ENCODE results near the gene ORAI1. TPM values are rescaled to one million over a fixed set of nuclear protein-coding genes. Genes with fewer than 3 reads are reported as not detected.

ORAI1 gene
- total and polyA plus RNA-seq, 2 experiments from 2014 or later: 4.9 to 14.2 TPM

- Histone ChIP-seq H3K9me3 (ENCODE audit: low read depth) (no peaks in the 10 kb centered on the region), H3K9me2 (ENCODE audit: insufficient read depth) (no peaks in the 10 kb centered on the region), H3K79me2 (ENCODE audit: insufficient read depth) (no peaks in the 10 kb centered on the region), H3K4me3 (peak overlapping the region; percentile 71), H3K27me3 (replicated peaks; ENCODE audit: insufficient read depth) (no peaks in the 10 kb centered on the region), H3K4me2 (ENCODE audit: unreplicated experiment) (peak overlapping the region; percentile 77), H3F3A (ENCODE audit: insufficient read depth) (peaks cover 14% of the 10 kb centered on the region), H3K36me3 (ENCODE audit: low read depth) (no peaks in the 10 kb centered on the region), H4K20me1 (ENCODE audit: insufficient read depth) (no peaks in the 10 kb centered on the region), H3K9ac (peak overlapping the region; percentile 83), H3K27ac (peak overlapping the region; percentile 81), H3K4me1 (ENCODE audit: insufficient read depth) (peaks cover 10% of the 10 kb centered on the region), H2AFZ (peak overlapping the region; percentile 94)
- DNase-seq: peak; percentile 88
- in situ Hi-C loops (cut with MboI): no loop called here
- WGBS, 2 experiments (ENCODE audit: low coverage in 1 of 2, low lambda C conversion rate in 2 of 2, missing lambda C conversion rate in 2 of 2): 3% methylated on average over 10 of the region's 10 CpGs
- no peak for TF ChIP-seq EZH2phosphoT487 (IDR thresholded peaks at IDR 0.05; ENCODE audit: insufficient read depth, low read depth)
- no peak for TF ChIP-seq EZH2 (IDR thresholded peaks at IDR 0.05; ENCODE audit: insufficient read depth, poor library complexity, severe bottlenecking)
These were observed 35.7 kb upstream of the ORAI1 start for GRCh38 chr12:121590476-121591143.

- 69 to 71% methylated on average over 4 of the region's 4 CpGs for WGBS, 2 experiments (ENCODE audit: low coverage in 1 of 2, low lambda C conversion rate in 2 of 2, missing lambda C conversion rate in 2 of 2)
- DNase-seq: no peak
- Histone ChIP-seq H3K9ac (no peak overlapping the region), H3K4me1 (ENCODE audit: insufficient read depth) (peaks cover 10% of the 10 kb centered on the region), H3K4me3 (no peak overlapping the region), H4K20me1 (ENCODE audit: insufficient read depth) (no peaks in the 10 kb centered on the region), H2AFZ (no peak overlapping the region), H3K9me3 (ENCODE audit: low read depth) (no peaks in the 10 kb centered on the region), H3K9me2 (ENCODE audit: insufficient read depth) (no peaks in the 10 kb centered on the region), H3K27me3 (replicated peaks; ENCODE audit: insufficient read depth) (no peaks in the 10 kb centered on the region), H3K79me2 (ENCODE audit: insufficient read depth) (no peaks in the 10 kb centered on the region), H3K36me3 (ENCODE audit: low read depth) (no peaks in the 10 kb centered on the region), H3K27ac (no peak overlapping the region), H3F3A (ENCODE audit: insufficient read depth) (peaks cover 14% of the 10 kb centered on the region), H3K4me2 (ENCODE audit: unreplicated experiment) (no peak overlapping the region)
- in situ Hi-C loops (cut with MboI): no loop called here
- TF ChIP-seq EZH2 (IDR thresholded peaks at IDR 0.05; ENCODE audit: insufficient read depth, poor library complexity, severe bottlenecking) (no peak), EZH2phosphoT487 (IDR thresholded peaks at IDR 0.05; ENCODE audit: insufficient read depth, low read depth) (no peak)
These were observed 34.0 kb upstream of the ORAI1 start for GRCh38 chr12:121592320-121592719.

- DNase-seq: no peak
- TF ChIP-seq EZH2 (IDR thresholded peaks at IDR 0.05; ENCODE audit: insufficient read depth, poor library complexity, severe bottlenecking) (no peak), EZH2phosphoT487 (IDR thresholded peaks at IDR 0.05; ENCODE audit: insufficient read depth, low read depth) (no peak)
- Histone ChIP-seq H3F3A (ENCODE audit: insufficient read depth) (peaks cover 11% of the 10 kb centered on the region), H3K4me3 (no peak overlapping the region), H3K4me2 (ENCODE audit: unreplicated experiment) (no peak overlapping the region), H3K9me2 (ENCODE audit: insufficient read depth) (no peaks in the 10 kb centered on the region), H3K4me1 (ENCODE audit: insufficient read depth) (peaks cover 8% of the 10 kb centered on the region), H3K27me3 (replicated peaks; ENCODE audit: insufficient read depth) (no peaks in the 10 kb centered on the region), H3K9ac (no peak overlapping the region), H3K27ac (no peak overlapping the region), H3K36me3 (ENCODE audit: low read depth) (no peaks in the 10 kb centered on the region), H3K79me2 (ENCODE audit: insufficient read depth) (no peaks in the 10 kb centered on the region), H4K20me1 (ENCODE audit: insufficient read depth) (no peaks in the 10 kb centered on the region), H3K9me3 (ENCODE audit: low read depth) (no peaks in the 10 kb centered on the region), H2AFZ (no peak overlapping the region)
- 87 to 91% methylated on average over 12 of the region's 12 CpGs for WGBS, 2 experiments (ENCODE audit: low coverage in 1 of 2, low lambda C conversion rate in 2 of 2, missing lambda C conversion rate in 2 of 2)
- in situ Hi-C loops (cut with MboI): no loop called here
These were observed 30.8 kb upstream of the ORAI1 start for GRCh38 chr12:121595520-121595919.

GRCh38 chr12:121596526-121596925, 29.8 kb upstream of the ORAI1 start:
- Histone ChIP-seq H3K27me3 (replicated peaks; ENCODE audit: insufficient read depth) (no peaks in the 10 kb centered on the region), H3K36me3 (ENCODE audit: low read depth) (no peaks in the 10 kb centered on the region), H3K4me1 (ENCODE audit: insufficient read depth) (no peaks in the 10 kb centered on the region), H2AFZ (no peak overlapping the region), H3K79me2 (ENCODE audit: insufficient read depth) (no peaks in the 10 kb centered on the region), H3K4me3 (no peak overlapping the region), H3K4me2 (ENCODE audit: unreplicated experiment) (no peak overlapping the region), H3K27ac (no peak overlapping the region), H3K9me2 (ENCODE audit: insufficient read depth) (no peaks in the 10 kb centered on the region), H3F3A (ENCODE audit: insufficient read depth) (peaks cover 1% of the 10 kb centered on the region; the same call in 1 of the 2 replicates), H3K9me3 (ENCODE audit: low read depth) (no peaks in the 10 kb centered on the region), H3K9ac (no peak overlapping the region), H4K20me1 (ENCODE audit: insufficient read depth) (no peaks in the 10 kb centered on the region)
- DNase-seq: no peak
- TF ChIP-seq EZH2phosphoT487 (IDR thresholded peaks at IDR 0.05; ENCODE audit: insufficient read depth, low read depth) (no peak), EZH2 (IDR thresholded peaks at IDR 0.05; ENCODE audit: insufficient read depth, poor library complexity, severe bottlenecking) (no peak)
- 95 to 96% methylated on average over 5 of the region's 5 CpGs for WGBS, 2 experiments (ENCODE audit: low coverage in 1 of 2, low lambda C conversion rate in 2 of 2, missing lambda C conversion rate in 2 of 2)
- in situ Hi-C loops (cut with MboI): no loop called here
